HL-60/S4 treated with retinoic acid at 250 ng/mL for 4 days and 3 days (cell line): ENCODE measurements around the gene HMOX2.

Experiments
- in situ Hi-C: fragments of 300-500 bp; cut with MboI; formaldehyde crosslinking; loops from 2 replicates; pipeline ENCODE4 v1.7.0; 2022; ENCODE audit warnings: low sequenced_read_pairs

The HMOX2 gene

DNA sequence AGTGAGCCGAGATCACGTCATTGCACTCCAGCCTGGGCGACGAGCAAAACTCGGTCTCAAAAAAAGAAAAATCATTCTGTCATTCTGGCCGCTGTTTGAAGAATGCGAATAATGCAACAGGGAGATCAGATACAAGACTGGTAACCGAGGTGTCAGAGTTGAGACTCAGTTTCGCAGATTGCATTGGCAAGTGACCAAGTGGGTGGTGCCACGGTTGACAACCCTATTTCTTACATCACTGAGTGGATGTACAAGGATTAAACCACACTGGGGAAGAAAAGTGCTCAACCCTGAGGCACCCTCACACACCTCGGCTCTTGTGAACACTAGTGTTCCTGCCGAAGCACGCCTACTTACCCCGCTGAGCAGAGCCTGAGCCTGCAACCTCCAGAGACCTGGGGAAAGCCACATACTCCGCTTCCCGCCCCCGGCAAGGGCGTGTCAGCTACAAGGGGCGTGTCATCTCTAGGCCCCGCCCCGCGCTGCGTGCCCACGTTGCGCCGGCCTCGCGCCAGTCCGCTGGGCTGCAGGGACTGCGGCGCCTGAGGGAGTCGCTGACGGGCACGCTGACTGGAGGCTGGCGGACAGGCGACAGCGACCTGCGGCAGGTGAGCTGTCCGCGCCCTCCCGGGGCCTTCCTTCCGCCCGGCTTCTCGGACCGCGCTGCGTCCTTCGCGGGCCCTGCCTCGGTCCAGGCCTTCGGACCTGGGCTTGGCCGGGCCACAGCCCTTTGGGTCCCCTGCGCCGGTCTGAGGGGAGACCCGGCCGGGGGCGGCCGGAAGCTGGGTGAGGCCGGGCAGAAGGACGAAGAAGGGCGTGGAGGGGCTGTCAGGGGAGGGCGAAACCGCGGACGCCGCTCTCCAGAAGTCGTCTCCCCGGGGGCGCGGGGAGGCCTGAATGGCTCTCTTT, at the start of gene HMOX2:
TSS of gene HMOX2 (plus strand) at position 519 of the 909 bp plus-strand sequence. CDS start 29,127 bp downstream, outside the sequence.
- in situ Hi-C loops: no loop called here

- in situ Hi-C loops: no loop called here
These were observed 49.4 kb upstream of the HMOX2 start for GRCh38 chr16:4426722-4427372.

- in situ Hi-C loops: no loop called here
These were observed 47.7 kb upstream of the HMOX2 start for GRCh38 chr16:4428500-4428899.

DNA sequence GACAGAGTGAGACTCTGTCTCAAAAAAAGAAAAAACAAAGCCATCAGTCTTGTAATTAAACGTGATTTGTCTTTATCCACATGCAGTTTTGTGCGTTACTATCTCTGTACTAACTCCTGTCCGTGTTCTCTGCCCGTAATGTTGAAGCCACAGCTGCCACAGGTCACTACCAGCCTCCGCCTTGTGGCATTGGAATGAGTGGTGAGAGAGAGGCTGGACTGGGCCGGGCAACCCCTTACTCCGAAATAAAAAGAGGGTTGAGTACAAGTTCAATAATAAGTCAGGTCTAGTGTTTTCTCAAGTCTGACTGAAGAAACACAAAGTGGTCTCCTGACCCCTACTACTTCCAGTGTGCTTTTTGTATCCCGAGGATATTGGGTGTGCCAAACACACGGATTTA, 45.2 kb upstream of the HMOX2 start:
- in situ Hi-C loops: no loop called here

DNA sequence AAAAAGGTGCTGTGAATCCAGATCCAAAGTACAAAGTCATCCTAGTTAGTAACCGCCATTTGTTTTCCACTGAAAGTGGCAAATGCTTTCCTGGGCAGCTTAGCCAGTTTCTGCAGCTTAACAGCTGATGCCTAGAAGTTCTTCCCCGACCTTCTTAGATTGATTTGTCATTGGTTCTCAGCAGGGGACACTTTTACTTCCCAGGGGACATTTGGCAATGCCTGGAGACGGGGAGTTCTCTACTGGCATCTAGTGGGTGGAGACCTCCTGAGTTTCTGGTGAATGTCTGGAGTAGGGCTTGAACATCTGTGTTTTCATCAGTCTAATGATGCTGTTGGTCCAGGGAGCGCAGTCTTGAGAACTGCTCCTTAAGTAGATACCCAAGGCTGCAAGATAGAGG, 43.0 kb upstream of the HMOX2 start:
- in situ Hi-C loops: no loop called here

DNA sequence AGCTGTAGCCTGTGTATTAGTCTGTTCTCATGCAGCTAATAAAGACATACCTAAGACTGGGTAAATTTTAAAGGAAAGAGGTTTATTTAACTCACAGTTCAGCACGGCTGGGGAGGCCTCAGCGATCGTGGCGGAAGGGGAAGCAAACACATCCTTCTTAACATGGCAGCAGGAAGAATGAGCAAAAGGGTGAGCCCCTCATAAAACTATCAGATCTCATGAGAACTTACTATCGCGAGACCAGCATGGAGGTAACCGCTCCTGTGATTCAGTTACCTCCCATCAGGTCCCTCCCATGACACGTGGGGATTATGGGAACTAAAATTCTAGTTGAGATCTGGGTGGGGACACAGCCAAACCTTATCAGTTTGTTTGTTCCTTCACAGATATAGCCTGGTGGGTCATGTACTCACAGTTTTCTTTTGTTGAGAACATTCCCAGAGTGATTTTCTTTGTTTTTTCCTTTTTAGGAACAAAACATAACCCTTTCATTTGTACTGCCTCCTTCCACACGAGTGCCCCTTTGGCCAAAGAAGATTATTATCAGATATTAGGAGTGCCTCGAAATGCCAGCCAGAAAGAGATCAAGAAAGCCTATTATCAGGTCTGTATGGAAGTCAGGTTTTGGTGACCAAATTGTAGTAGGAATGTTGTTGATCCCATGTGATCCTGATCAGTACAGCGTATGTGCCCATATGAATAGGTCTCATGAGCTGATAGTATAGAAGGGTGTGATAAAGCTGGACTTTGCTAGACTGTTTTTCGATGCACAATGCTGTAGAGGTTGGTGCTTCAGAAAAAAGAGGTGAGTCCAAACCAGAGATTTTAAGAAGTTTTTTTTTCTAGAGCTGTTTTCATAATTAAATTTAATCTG, 42.0 kb upstream of the HMOX2 start:
- in situ Hi-C loops: no loop called here

GRCh38 chr16:4435337-4436067, 40.7 kb upstream of the HMOX2 start:
- in situ Hi-C loops: no loop called here

DNA sequence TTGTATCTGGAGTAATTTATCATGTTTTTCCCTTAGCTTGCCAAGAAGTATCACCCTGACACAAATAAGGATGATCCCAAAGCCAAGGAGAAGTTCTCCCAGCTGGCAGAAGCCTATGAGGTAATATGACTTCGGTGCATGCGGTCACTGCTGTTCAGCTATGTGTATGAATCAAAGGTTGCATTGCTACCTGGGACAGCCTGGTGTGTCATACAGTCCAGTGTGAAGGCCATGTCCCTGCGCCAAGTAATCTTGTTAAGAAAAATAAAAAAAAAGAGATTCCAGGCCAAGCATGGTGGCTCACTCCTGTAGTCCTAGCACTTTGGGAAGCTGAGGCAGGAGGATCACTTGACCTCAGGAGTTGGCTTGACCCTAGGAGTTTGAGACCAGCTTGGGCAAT, 38.8 kb upstream of the HMOX2 start:
- in situ Hi-C loops: no loop called here

DNA sequence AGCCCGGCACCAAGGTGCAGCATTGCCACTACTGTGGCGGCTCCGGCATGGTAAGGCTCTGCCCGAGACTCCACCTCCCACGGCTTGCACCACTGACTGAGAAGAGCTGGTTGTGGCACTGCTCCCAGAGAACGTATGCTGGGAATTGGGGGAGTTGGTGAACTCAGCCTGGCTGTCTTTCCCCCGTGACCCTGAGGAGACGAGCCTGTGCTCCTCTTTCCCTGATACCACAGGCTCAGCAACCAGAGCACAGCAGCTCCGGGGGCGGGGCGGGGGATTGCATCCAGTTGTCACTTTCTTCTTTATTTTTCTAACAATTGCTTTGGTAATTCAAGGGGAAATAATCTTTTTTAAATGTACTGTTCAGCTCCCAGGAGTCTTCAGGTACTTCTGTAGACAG, 33.8 kb upstream of the HMOX2 start:
- in situ Hi-C loops: no loop called here

DNA sequence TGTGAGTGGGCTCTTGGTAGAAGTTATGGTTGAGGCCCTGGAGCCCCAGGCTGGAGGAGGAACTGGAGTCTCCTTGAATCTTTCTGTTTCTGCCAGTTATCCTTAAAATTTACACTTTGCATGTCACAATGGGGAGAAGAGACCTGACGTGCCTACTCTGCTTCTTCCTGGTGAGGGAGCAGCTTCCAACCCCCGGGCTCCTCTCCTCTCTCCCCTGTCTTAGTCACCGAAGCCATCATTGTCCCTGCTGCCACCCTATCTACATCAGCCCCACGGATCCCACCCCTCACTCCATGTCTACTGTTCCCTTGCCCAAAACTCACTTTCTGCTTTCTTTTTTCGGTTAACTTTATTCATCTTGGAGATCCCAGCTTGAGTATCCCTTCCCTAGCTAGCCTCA, 32.9 kb upstream of the HMOX2 start:
- in situ Hi-C loops: no loop called here

DNA sequence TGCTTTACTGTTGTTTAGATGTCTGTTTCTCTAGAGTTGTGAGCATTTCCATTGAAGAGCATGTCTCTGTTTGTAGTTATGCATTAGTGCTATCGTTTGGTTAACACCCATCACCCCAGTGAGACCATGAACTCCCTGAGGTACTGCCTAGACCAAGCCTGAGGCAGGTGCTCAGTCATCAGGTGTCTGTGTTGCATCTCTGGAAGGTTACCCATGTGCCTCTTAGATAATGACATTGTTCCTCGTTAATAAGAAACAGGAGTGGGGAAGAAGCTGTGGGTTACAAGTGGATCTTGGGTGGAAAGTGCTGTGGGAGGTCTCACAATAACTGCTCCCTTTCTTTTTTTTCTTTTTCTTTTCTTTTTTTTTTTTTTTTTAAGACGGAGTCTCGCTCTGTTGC, 32.2 kb upstream of the HMOX2 start:
- in situ Hi-C loops: no loop called here

GRCh38 chr16:4450430-4450829, 25.8 kb upstream of the HMOX2 start:
- in situ Hi-C loops: no loop called here

DNA sequence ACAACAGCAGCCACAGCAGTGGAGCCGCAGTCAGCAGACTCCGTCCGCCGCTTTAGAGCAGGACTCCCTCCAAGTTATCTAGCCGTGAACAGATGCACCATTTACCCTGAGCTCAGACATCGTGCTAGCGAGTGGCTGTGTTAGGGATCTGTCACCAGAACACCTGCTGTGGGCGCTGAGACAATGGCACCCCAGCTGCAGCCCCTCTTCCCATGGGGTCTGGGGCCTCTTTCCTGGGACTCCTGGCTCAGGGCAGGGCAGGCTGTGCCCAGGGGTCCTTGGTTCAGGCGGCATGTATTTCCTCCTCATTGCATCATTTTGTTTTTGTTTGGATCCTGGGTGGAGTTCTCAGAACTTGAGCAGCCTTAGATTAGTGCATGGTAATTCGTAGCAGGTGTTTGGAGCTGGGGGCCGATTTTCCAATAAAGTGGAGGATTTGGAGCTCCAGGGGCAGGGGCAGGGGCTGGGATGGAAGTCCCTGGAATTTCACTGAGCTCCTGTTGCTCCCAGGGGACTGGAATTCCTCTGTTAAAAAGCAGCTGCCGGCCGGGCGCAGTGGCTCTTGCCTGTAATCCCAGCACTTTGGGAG, 25.2 kb upstream of the HMOX2 start:
- in situ Hi-C loops: no loop called here

DNA sequence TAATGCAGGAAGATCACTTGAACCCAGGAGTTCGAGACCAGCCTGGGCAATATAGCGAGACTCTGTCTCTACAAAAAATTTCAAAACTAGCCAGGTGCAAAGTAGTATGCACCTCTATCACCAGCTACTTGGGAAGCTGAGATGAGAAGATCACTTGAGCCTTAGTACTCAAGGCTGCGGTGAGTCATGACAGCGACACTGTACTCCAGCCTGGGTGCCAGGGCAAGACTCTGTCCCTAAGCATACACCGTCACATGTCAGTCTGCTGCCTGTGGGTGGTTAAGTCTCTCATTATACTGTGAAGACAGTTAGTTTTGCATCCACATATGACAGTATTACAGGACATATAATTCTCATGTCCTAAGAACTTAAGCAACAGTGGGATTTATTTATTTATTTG, 23.5 kb upstream of the HMOX2 start:
- in situ Hi-C loops: no loop called here

DNA sequence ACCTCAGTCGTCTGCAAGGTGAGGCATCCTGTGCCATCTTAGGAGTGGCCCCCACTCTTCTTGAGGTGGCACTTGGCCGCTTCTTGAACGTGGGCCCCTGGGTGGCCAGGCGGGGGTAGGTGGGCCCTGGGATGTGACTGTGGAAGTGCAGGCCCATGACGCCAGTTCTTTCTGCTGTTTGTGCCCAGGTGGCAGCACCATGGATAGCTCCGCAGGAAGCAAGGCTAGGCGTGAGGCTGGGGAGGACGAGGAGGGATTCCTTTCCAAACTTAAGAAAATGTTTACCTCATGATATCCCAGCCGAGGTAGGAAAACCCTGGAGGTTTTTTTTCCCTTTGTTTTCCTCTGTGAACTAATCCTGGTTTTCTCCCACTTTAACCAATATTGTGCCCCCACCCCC, 21.6 kb upstream of the HMOX2 start:
- in situ Hi-C loops: no loop called here

DNA sequence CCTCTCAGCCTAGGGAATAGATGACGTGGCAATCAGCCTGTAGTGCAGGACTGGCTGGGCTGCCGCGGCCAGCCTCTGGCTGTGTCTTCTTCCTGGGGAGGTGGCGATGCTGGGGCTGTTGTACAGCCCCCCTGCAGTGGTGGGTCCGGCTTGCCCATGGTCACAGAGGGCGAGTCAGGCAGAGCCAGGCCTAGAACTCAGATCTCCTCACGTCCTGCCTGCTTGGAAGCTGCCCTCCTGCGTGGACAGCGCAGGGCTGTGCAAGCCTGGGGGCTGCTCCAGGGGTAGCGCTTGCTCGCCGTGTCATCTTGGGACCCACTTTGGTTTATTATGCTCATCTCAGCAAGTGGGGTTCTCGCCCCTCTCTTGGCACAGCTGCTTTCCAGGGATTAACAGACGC, 21.1 kb upstream of the HMOX2 start:
- in situ Hi-C loops: no loop called here

- in situ Hi-C loops: no loop called here
These were observed 20.2 kb upstream of the HMOX2 start for GRCh38 chr16:4455951-4456350.

- in situ Hi-C loops: no loop called here
These were observed 15.3 kb upstream of the HMOX2 start for GRCh38 chr16:4460936-4461249.

DNA sequence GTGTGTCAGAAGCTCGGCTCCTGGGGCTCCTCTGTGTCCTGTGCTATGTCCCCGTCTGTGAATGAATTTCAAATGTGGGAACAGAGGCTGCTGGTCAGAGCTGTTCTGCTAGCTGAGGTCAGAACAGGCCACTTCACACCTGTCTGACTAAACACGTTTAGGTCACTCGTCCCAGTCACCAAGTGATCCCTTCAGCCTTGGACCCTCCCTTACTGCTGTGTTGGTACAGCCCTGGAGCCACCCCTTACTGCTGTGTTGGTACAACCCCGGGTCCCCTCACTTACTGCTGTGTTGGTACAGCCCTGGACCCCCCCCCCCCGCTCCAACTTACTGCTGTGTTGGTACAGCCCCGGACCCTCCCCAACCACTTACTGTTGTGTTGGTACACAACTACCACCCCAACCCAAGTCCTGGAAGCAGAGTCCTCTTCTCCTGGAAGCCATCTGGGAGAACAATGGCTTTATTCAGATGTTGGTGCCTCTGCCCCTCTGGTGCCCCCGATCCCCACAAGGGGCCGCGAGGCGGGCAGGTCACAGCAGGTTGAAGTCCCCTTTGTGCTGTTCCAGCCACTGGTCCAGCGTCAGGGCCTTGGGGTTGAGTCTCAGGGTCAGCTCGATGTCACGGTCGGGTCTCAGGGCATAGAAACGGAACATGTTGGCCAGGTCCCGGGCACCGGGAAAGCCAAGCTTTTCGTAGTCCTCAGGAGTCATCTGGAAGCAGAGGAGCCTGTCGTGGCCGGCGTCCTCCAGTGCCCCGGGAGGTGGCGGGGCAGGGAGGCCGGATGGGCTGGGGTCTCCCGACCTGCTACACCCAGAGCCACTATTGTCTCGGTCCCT, 14.7 kb upstream of the HMOX2 start:
- in situ Hi-C loops: no loop called here
